Kidney tubule cell (primary cell): ENCODE results near the gene PLIN4.

ENCODE experiments used
- DNase-seq: peaks from one replicate; pipeline ENCODE4 v3.0.0-alpha.2; 2018; ENCODE audit warnings: low spot score

The PLIN4 gene

GRCh38 chr19:4525563-4526002 lies 7.3 kb upstream of the PLIN4 start:
- no peak for DNase-seq

DNA sequence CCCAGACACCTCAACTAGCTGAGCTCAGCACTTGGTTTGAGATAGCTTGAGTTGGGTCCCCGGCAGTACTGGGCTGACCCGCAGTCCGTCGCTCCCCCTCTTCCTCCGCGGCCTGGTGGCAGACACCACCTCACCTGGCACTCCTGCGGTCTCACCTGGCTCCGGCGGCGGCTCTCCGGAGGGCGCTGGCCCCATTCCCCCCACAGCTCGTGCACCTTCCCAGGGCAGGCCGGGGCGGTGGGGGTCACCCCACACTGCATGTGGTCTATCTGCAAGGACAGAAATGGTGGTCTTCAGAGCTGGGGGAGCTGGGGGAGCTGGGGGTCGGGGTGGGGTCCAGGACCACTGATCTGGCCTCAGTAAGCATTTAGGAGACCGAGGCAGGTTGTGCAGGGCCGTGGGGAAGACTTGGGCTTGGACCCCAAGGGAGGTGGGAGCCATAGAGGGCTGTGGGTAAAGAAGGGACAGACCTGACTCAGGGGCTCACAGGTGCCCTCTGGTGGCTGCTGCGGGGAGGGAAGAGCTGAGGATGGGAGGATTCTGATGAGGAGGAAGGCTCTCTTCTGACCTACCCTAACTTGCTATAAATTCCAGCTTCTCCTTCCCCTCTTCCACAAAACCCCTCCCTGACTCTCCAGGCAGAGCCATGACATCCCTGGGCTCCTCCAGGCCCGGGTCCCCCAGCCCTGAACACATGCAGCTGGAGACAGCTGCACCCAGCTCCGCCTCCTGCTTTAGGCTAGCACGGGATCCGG lies 6.7 kb upstream of the PLIN4 start:
- DNase-seq, result peak; percentile 49

DNA sequence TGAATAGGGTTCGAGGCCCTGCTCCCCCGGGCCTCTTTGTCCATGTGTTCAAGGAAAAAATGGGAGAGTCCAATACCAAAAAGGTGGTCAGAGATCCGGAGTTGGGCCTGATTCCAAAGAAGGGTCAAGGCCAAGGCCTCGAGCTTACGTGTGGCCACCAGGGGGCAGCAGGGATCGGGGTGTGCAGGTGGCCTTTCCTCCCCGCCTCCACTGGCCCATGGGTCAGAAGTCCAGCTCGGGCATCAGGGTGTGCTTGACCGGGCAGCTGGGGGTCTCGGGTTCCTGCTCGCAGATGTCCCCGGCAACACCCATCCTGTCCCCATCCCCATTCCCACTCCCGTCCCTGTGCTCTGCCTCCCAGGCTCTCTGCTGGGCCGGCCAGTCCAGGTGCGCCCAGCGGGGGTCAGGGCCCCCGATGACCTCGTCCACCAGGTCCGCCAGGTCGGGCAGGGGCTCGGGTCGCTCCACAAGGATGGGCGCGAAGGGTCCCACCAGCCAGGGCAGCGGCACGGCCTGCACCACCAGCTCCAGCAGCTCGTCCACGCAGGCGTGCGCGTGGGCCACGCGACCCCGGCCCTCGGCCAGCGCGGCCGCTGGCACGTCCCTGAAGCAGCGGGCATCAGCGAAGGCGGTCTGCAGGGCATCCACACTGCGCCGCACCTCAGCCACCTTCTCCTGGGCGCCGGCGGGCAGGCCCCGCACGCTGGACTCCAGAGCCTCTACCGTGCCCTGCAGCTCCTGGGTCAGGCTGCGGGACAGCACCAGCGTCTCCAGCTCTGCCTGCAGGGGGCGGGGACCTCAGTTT lies 5.2 kb upstream of the PLIN4 start:
- DNase-seq, result peak; percentile 47

GRCh38 chr19:4522291-4523002 lies 4.2 kb upstream of the PLIN4 start:
- no peak for DNase-seq

DNA sequence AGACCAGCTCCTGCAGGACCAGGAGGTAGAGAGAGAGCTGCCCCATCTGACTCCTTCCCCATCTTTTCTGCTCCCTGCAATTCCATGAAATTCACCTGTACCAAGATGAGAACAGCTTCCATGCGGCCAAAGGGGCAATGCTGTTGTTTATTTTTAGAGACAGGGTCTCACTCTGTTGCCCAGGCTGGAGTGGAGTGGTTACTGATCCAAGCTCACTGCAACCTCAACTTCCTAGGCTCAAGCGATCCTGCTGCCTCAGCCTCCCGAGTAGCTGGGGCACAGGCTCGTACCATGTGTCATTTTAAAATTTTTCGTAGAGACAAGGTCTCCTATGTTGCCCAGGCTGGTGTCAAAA lies 3.6 kb upstream of the PLIN4 start:
- no peak for DNase-seq

- peak; percentile 12 for DNase-seq
Measured at GRCh38 chr19:4521170-4521887, 3.0 kb upstream of the PLIN4 start.

DNA sequence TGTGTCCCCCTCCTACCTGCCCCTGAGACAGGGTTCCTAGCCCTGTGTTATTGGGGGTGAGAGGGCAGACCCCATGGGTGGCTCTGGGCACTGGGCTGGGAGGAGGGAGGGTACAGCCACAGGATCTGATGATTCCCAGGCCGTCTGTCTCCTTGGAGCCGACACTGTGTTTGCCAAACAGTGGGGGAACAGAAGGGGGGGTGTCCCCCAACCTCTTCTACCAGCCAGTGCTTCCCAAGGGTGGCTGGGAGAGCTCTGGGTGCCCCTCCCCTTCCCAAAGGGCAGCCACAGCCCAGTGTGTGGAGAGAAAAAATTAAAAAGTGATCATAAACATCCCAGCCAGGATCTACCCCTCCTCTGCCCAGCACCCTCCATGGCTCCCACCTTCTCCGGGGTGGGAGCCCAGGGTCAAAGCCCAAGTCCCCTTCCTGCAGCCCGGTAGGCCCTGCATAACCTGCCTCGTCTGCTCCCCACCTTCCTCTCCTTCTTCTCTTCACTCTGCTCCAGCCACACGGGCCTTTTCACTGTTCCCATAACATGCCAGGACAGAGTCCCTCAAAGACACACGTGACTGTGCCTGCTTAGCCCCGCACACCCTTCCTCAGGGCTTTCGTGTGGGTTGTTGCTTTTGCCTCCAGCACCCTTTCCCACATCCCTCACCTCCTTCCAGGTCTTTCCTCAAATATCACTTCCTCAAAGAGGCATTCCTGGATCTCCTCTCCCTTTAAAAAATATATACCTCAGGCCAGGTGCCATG lies 1.4 kb upstream of the PLIN4 start:
- no peak for DNase-seq

- DNase-seq, result no peak
Measured at GRCh38 chr19:4519172-4519496, 848 bp upstream of the PLIN4 start.

- DNase-seq, result no peak
Measured at GRCh38 chr19:4517451-4518057, 732 bp downstream of the PLIN4 start.

DNA sequence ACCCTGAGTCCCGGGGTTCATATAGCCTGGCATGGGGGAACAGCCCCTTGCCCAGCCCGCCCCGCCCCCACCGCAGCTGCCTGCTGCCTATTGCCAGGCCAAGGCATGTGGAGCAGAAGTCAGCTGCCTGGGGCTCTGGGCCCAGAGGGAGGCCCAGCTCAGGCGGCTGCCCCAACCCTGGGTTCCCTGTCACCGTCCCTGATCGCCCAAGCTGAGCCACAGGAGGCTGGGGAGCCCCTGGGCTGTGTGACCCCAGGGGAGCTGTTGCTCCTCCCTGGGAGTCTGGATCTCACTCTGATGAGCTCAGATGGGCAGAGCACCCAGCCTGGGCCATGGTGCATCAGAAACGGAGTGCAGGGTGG lies 1.4 kb downstream of the PLIN4 start:
- DNase-seq, result no peak

DNA sequence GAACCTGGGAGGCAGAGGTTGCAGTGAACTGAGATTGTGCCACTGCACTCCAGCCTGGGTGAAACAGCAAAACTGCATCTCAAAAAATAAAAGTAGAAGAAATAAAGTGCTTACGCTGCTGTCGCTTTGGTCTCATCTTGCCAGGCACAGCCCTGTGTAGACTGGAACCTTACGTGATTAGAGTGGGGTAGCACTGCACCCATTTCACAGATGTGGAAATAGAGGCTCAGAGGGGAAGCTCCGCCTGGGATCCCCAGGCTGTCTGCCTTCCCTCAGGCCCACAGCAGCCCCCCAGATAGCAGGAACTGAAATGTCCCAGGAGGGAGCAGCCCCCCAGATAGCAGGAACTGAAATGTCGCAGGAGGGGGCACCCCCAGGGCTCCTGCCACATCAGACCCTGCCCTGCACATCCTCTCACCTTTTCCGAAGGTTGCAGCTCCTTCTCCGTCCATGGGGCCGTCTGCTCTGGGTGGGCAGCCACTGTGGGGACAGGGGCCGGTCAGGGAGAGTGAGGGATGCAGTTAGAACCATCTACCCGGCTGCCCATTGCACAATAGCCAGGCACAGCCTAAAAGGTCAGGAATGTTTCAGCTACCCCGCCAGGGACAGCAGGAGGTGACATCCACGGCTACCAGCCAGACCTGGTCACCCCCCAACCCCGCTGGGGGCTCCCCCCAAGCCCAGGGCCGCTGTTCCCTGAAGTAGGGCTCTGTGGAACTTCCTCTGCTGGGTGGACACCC lies 1.9 kb downstream of the PLIN4 start:
- no peak for DNase-seq

GRCh38 chr19:4515732-4516131 lies 2.6 kb downstream of the PLIN4 start:
- DNase-seq, result no peak

DNA sequence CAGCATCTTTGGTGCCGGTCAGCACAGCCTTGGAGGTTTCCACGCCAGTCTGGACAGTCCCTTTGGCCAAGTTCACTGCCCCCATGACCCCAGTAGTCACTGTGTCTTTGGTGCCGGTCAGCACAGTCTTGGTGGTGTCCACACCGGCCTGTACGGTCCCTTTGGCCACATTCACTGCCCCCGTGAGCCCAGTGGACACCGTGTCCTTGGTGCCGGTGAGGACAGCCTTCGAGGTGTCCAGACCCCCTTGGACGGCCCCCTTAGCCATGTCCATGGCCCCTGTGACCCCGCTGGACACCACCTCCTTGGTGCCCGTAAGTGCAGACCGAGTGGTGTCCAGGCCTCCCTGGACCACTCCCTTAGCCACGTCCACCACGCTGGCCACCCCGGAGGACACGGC lies 5.0 kb downstream of the PLIN4 start:
- DNase-seq, result no peak

GRCh38 chr19:4512070-4512469 lies 6.2 kb downstream of the PLIN4 start:
- no peak for DNase-seq

DNA sequence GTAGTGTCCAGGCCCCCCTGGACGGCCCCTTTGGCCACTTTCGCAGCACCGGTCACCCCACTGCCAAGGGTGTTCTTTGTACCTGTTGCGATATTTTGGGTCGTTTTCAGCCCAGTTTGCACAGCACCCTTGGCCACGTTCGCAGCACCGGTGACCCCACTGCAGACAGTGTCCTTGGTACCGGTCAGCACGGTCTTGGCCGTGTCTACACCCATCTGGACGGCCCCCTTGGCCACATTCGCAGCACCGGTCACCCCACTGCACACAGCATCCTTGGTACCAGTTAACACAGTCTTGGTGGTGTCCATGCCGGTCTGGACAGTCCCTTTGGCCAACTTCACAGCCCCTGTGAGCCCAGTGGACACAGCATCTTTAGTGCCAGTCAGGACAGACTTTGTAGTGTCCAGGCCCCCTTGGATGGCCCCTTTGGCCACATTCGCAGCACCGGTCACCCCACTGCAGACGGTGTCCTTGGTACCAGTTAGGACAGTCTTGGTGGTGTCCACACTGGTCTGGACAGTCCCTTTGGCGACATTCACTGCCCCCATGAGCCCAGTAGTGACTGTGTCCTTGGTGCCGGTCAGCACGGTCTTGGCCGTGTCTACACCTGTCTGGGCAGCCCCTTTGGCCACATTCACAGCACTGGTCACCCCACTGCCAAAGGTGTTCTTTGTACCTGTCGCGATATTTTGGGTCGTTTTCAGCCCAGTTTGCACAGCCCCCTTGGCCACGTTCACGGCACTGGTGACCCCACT lies 6.8 kb downstream of the PLIN4 start:
- DNase-seq, result no peak

DNA sequence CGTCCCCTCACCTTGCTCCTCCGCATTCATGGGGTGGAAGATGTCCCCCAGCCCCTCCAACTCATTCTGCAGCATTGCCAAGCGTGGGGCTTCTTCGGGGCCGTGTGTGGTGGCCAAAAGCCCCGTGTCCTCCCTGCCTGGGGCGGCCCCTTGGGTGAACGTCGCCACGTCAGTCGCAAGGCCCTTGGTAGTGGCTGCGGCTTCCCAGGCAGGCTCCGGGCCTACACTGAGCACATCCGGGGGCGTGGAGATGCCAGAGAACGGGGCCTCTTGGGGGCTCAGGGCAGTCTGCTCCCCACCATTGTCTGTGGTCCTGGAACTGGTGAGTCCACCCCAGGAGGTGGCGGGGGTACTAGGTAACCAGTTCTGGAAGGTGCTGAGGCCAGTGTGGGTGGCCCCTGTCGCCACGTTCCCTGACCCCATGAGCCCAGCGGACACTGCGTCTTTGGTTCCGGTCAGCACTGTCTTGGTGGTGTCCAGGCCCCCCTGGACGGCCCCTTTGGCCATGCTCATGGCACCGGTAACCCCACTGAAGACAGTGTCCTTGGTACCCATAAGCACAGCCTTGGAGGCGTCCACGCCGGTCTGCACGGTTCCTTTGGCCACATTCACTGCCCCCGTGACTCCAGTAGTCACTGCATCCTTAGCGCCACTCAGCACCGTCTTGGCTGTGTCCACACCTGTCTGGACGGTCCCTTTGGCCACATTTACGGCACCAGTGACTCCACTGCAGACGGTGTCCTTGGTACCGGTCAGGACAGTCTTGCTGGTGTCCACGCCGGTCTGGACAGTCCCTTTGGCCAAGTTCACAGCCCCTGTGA lies 7.6 kb downstream of the PLIN4 start:
- no peak for DNase-seq

DNA sequence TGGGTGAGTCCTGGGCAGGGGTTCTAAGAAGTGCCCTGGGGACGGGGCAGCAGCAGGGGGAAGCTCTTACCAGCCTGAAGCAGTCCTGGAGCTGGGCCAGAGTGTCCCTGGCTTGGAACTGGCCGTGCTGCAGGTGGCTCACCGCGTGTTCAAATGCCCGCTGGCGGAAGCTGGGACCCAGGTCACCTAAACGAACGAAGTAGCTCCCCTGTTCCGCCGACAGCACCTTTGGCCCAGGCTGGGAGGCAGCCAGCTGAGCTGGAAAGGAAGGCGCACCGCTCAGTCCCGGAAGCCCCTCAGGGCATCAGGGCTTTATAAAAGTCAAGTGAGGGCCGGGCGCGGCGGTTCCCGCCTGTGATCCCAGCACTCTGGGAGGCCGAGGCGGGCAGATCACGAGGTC lies 9.6 kb downstream of the PLIN4 start:
- DNase-seq, result no peak

GRCh38 chr19:4507804-4508203 lies 10.5 kb downstream of the PLIN4 start:
- no peak for DNase-seq

GRCh38 chr19:4507150-4507452 lies 11.2 kb downstream of the PLIN4 start:
- DNase-seq, result no peak
